ENCODE results near the gene ELAC2.

Gene ELAC2

DNA sequence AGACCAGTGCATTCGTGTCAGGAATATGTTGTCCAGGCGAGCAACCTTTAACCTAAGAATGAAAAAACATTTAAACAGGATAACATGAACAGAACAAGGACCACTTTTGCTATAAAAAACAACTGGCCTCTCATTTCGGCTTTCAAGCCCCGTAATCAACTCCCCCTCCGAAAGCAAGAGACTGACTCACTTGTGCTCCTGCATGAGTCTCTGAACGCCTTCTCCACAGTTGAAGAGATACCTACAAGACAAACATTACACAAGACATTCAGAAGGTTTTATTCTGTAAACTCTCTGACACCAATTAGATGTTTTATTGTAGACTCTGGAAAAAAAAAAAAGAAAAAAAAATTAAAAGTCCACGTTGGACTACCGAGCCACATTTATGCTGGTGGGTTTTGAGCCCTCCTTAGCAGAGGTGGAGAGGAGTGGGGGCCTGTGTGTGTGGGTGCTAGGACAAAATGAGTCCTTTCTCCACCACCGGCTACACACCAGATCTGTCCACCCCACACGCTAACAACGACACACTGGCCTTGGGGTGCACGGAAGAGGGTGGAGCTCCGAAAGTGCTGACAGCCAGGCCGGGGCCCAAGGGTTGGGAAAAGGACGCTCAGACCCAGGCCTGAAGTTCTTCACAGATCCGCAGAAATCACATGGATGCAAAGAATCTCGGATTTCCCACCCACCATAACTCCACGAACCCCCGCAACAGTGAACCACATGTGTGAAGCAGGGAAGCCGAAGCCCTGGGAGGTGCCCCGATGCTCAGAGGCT lies 759 bp downstream of the ELAC2 start:
- peak overlapping the region; percentile 93 for H3K9ac ChIP-seq (ENCODE audit: insufficient read length, low read depth)
- no peaks in the 10 kb centered on the region for H3K4me1 ChIP-seq (ENCODE audit: insufficient read depth, insufficient read length)
- no peak for DNase-seq (ENCODE audit: low read depth, low spot score)
- no peaks in the 10 kb centered on the region for H3K27me3 ChIP-seq (ENCODE audit: insufficient read depth, insufficient read length)
- H3K9me3 ChIP-seq (ENCODE audit: insufficient read depth, low read length) = no peaks in the 10 kb centered on the region
- no peak for TF ChIP-seq SUZ12 (IDR thresholded peaks at IDR 0.05; ENCODE audit: extremely low read depth, insufficient read depth, insufficient read length)
- TF ChIP-seq ZNF274 (IDR thresholded peaks at IDR 0.05; ENCODE audit: low read depth, low read length) = no peak
- no peak for TF ChIP-seq YY1 (IDR thresholded peaks at IDR 0.05; ENCODE audit: insufficient read depth, insufficient read length)
- peaks cover 47% of the 10 kb centered on the region for H3K36me3 ChIP-seq (ENCODE audit: insufficient read depth, insufficient read length, low read length)
- H3K4me3 ChIP-seq (ENCODE audit: insufficient read length, low read depth) = peak overlapping the region; percentile 91

DNA sequence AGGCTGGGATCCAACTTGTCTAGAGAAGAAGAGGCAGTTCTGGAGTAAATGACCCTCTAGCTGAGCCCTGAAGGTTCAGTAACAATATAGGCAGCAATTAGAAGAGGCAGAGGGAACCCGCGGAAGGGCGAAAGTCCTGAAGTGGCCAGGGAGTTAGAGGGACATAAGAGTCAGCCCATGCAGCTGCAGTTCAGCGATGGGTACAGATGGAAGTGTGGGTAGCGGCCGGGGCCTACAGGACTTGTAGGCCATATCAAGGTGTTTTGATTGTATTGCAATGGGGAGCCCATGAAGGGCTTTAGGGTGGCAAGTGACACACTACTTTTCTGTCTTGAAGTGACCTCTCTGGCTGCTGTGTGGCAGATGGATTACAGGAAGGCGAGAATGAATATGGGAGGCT lies 3.0 kb downstream of the ELAC2 start:
- TF ChIP-seq YY1 (IDR thresholded peaks at IDR 0.05; ENCODE audit: insufficient read depth, insufficient read length) (no peak), SUZ12 (IDR thresholded peaks at IDR 0.05; ENCODE audit: extremely low read depth, insufficient read depth, insufficient read length) (no peak), ZNF274 (IDR thresholded peaks at IDR 0.05; ENCODE audit: low read depth, low read length) (no peak)
- H3K4me3 ChIP-seq (ENCODE audit: insufficient read length, low read depth) = no peak overlapping the region

DNA sequence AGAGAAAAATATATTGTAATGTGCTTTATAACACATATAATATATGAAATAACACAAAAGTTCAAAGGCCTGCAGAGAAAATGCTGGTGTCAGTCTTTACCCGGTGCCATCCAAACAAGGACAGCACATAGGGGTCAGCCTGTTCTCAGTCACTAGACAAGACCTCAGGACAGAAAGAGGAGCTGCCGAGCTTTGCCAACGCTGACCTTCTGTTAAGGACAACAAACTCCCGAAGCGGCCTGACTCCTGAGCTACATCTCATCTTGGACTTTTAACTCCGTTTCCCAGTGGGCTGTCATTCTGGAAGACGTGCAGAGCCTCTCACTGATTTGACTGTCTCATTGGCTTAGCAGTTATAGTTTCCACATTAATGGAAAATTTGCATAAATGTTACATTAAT lies 6.9 kb downstream of the ELAC2 start:
- Histone ChIP-seq H3K4me3 (ENCODE audit: insufficient read length, low read depth) (no peak overlapping the region), H3K9me3 (ENCODE audit: insufficient read depth, low read length) (no peaks in the 10 kb centered on the region), H3K9ac (ENCODE audit: insufficient read length, low read depth) (no peak overlapping the region), H3K27me3 (ENCODE audit: insufficient read depth, insufficient read length) (no peaks in the 10 kb centered on the region), H3K4me1 (ENCODE audit: insufficient read depth, insufficient read length) (no peaks in the 10 kb centered on the region), H3K36me3 (ENCODE audit: insufficient read depth, insufficient read length, low read length) (peaks cover 86% of the 10 kb centered on the region)
- TF ChIP-seq ZNF274 (IDR thresholded peaks at IDR 0.05; ENCODE audit: low read depth, low read length) = no peak
- no peak for TF ChIP-seq SUZ12 (IDR thresholded peaks at IDR 0.05; ENCODE audit: extremely low read depth, insufficient read depth, insufficient read length)
- no peak for DNase-seq (ENCODE audit: low read depth, low spot score)

More for the DNA sequence above, 3.0 kb downstream of the ELAC2 start:
- H3K36me3 ChIP-seq (ENCODE audit: insufficient read depth, insufficient read length, low read length) = peaks cover 67% of the 10 kb centered on the region
- H3K9ac ChIP-seq (ENCODE audit: insufficient read length, low read depth) = no peak overlapping the region
- DNase-seq (ENCODE audit: low read depth, low spot score) = no peak
- H3K9me3 ChIP-seq (ENCODE audit: insufficient read depth, low read length) = no peaks in the 10 kb centered on the region
- no peaks in the 10 kb centered on the region for H3K4me1 ChIP-seq (ENCODE audit: insufficient read depth, insufficient read length)
- no peaks in the 10 kb centered on the region for H3K27me3 ChIP-seq (ENCODE audit: insufficient read depth, insufficient read length)

DNA sequence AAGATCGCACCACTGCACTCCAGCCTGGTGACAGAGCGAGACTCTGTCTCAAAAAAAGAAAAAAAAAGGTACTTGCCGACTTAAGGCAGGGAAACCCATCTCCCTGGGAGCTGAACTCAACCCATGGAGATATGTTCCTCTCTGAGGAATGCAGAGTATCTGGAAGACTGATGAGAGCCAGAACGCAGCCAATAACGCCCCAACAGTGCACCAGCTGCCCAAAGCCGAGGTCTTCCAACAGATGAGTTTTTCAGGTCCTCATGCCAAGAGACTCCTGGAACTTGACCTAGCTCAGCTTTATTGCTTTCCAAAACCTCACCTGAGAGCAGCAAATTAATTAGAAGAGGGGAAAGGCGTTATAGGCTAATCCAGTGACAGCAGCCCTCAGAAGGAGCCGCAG lies 9.4 kb downstream of the ELAC2 start:
- no peaks in the 10 kb centered on the region for H3K27me3 ChIP-seq (ENCODE audit: insufficient read depth, insufficient read length)
- TF ChIP-seq YY1 (IDR thresholded peaks at IDR 0.05; ENCODE audit: insufficient read depth, insufficient read length) = no peak
- TF ChIP-seq SUZ12 (IDR thresholded peaks at IDR 0.05; ENCODE audit: extremely low read depth, insufficient read depth, insufficient read length) = no peak
- TF ChIP-seq ZNF274 (IDR thresholded peaks at IDR 0.05; ENCODE audit: low read depth, low read length) = no peak
- H3K4me1 ChIP-seq (ENCODE audit: insufficient read depth, insufficient read length) = no peaks in the 10 kb centered on the region
- no peak overlapping the region for H3K9ac ChIP-seq (ENCODE audit: insufficient read length, low read depth)
- no peaks in the 10 kb centered on the region for H3K9me3 ChIP-seq (ENCODE audit: insufficient read depth, low read length)
- DNase-seq (ENCODE audit: low read depth, low spot score) = no peak
- H3K36me3 ChIP-seq (ENCODE audit: insufficient read depth, insufficient read length, low read length) = peaks cover 85% of the 10 kb centered on the region
- no peak overlapping the region for H3K4me3 ChIP-seq (ENCODE audit: insufficient read length, low read depth)

DNA sequence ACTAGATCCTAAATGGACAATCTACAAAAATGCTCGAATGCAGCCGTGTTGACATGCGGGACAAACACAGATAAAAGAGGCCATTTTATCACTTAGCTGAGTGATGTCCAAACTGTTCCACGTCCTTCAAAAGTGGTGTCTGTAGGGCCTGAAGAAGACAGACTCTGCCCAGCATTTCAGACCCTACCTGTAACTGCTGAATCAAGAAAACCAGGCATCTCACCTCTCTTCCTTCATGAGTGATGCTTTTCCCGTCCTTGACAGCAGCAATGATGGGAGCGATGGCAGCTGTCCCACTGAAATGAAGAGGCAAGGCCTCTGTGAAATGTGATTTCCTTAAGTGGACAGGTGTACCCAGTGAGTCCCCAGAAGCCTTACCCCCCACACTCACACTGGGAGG lies 12.3 kb downstream of the ELAC2 start:
- H3K4me3 ChIP-seq (ENCODE audit: insufficient read length, low read depth) = no peak overlapping the region
- no peak for TF ChIP-seq ZNF274 (IDR thresholded peaks at IDR 0.05; ENCODE audit: low read depth, low read length)
- no peaks in the 10 kb centered on the region for H3K9me3 ChIP-seq (ENCODE audit: insufficient read depth, low read length)
- peaks cover 3% of the 10 kb centered on the region for H3K4me1 ChIP-seq (ENCODE audit: insufficient read depth, insufficient read length)
- H3K27me3 ChIP-seq (ENCODE audit: insufficient read depth, insufficient read length) = no peaks in the 10 kb centered on the region
- peaks cover 84% of the 10 kb centered on the region for H3K36me3 ChIP-seq (ENCODE audit: insufficient read depth, insufficient read length, low read length)
- H3K9ac ChIP-seq (ENCODE audit: insufficient read length, low read depth) = no peak overlapping the region
- DNase-seq (ENCODE audit: low read depth, low spot score) = no peak

DNA sequence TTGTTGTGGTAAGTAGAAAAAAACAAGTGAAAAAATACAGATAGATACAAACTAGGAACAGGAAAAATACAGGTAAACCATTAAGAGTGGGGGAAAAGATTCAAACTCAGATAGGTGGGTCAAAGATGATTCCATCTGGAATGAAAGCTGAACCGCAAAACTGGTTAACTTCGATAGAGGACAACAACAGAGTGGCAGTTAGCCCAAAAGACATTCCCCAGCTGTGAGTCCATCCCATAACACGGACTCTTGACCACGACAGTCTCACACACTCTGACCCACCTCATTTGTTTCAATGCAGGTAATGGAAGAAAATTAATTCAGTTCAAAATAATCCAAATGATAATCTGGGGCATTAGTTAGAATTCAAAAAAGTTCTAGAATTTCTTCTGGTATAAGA lies 13.5 kb downstream of the ELAC2 start:
- no peaks in the 10 kb centered on the region for H3K9me3 ChIP-seq (ENCODE audit: insufficient read depth, low read length)
- H3K4me1 ChIP-seq (ENCODE audit: insufficient read depth, insufficient read length) = peaks cover 3% of the 10 kb centered on the region
- no peaks in the 10 kb centered on the region for H3K27me3 ChIP-seq (ENCODE audit: insufficient read depth, insufficient read length)
- no peak overlapping the region for H3K9ac ChIP-seq (ENCODE audit: insufficient read length, low read depth)
- H3K36me3 ChIP-seq (ENCODE audit: insufficient read depth, insufficient read length, low read length) = peaks cover 86% of the 10 kb centered on the region
- DNase-seq (ENCODE audit: low read depth, low spot score) = no peak
- TF ChIP-seq YY1 (IDR thresholded peaks at IDR 0.05; ENCODE audit: insufficient read depth, insufficient read length) (no peak), ZNF274 (IDR thresholded peaks at IDR 0.05; ENCODE audit: low read depth, low read length) (no peak), SUZ12 (IDR thresholded peaks at IDR 0.05; ENCODE audit: extremely low read depth, insufficient read depth, insufficient read length) (no peak)
- no peak overlapping the region for H3K4me3 ChIP-seq (ENCODE audit: insufficient read length, low read depth)

DNA sequence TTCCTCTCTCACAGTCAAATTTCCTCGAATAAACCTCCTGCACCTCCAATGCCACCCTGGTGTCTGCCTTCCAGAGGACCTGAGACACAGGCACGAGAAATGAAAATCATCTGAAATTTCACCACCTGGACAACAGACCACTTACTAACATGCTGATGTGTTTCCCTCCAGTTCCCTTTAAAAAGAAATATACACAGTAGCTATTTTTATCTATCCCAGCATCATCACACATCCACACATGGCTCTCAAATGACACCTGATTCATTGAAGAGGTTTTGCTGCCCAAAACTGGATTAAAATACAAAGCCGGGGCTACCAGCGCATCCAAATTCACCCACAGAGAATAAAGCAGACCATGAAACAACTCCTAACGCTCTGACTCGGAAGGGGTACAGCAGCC lies 13.9 kb downstream of the ELAC2 start:
- H3K9ac ChIP-seq (ENCODE audit: insufficient read length, low read depth) = no peak overlapping the region
- peaks cover 87% of the 10 kb centered on the region for H3K36me3 ChIP-seq (ENCODE audit: insufficient read depth, insufficient read length, low read length)
- peaks cover 3% of the 10 kb centered on the region for H3K4me1 ChIP-seq (ENCODE audit: insufficient read depth, insufficient read length)
- DNase-seq (ENCODE audit: low read depth, low spot score) = no peak
- H3K9me3 ChIP-seq (ENCODE audit: insufficient read depth, low read length) = no peaks in the 10 kb centered on the region
- TF ChIP-seq YY1 (IDR thresholded peaks at IDR 0.05; ENCODE audit: insufficient read depth, insufficient read length) = no peak
- no peak for TF ChIP-seq ZNF274 (IDR thresholded peaks at IDR 0.05; ENCODE audit: low read depth, low read length)
- TF ChIP-seq SUZ12 (IDR thresholded peaks at IDR 0.05; ENCODE audit: extremely low read depth, insufficient read depth, insufficient read length) = no peak
- H3K4me3 ChIP-seq (ENCODE audit: insufficient read length, low read depth) = no peak overlapping the region
- no peaks in the 10 kb centered on the region for H3K27me3 ChIP-seq (ENCODE audit: insufficient read depth, insufficient read length)

All from NT2/D1 (cell line).